SK-N-SH treated with all-trans-retinoic acid at 6 μM for 48 hours (cell line): Measurements from ENCODE around the gene OXCT1.
"Not testable (repeated sequence)": the region's sequence is repeated elsewhere in the genome, so short reads cannot be mapped to it uniquely, and the experiment has no call there.

Experiments used
- ATAC-seq: fragments of 200-7000 bp; cut with Tn5 transposase; 3 replicates; pipeline ENCODE4 v1.9.1; 2020; ENCODE audit warnings: mild to moderate bottlenecking, moderate library complexity
- BACH2 ChIP-seq: fragments of 250-450 bp; sonication (Bioruptor Pico); IDR thresholded peaks from 2 replicates; pipeline ENCODE4 v1.9.0; 2021; ENCODE audit warnings: mild to moderate bottlenecking, borderline replicate concordance
- ESRRG ChIP-seq: fragments of 250-450 bp; sonication (Bioruptor Pico); IDR thresholded peaks from 2 replicates; pipeline ENCODE4 v1.6.1; 2021; ENCODE audit warnings: mild to moderate bottlenecking
- GLIS3 ChIP-seq: fragments of 250-450 bp; sonication (Bioruptor Pico); IDR thresholded peaks from 2 replicates; pipeline ENCODE4 v1.5.0; 2020; ENCODE audit warnings: mild to moderate bottlenecking, moderate library complexity
- ISL1 ChIP-seq: fragments of 250-450 bp; sonication (Bioruptor Pico); IDR thresholded peaks from 2 replicates; pipeline ENCODE4 v2.1.2; 2022; ENCODE audit warnings: mild to moderate bottlenecking, moderate library complexity
- PPARA ChIP-seq: fragments of 250-450 bp; sonication (Bioruptor Pico); IDR thresholded peaks from 2 replicates; pipeline ENCODE4 v1.5.0; 2020; ENCODE audit warnings: mild to moderate bottlenecking, borderline replicate concordance
- RARB ChIP-seq: fragments of 250-450 bp; sonication (Bioruptor Pico); IDR thresholded peaks from 2 replicates; pipeline ENCODE4 v1.8.0; 2021; ENCODE audit warnings: mild to moderate bottlenecking, moderate library complexity
- SNAI2 ChIP-seq: fragments of 250-450 bp; sonication (Bioruptor Pico); IDR thresholded peaks from 2 replicates; pipeline ENCODE4 v1.5.0; 2020; ENCODE audit warnings: mild to moderate bottlenecking, moderate library complexity
- TOX ChIP-seq: fragments of 250-450 bp; sonication (Bioruptor Pico); IDR thresholded peaks from 2 replicates; pipeline ENCODE4 v1.8.0; 2021; ENCODE audit warnings: mild to moderate bottlenecking, moderate library complexity, borderline replicate concordance
- ZFP3 ChIP-seq: fragments of 250-450 bp; sonication (Bioruptor Pico); IDR thresholded peaks from 2 replicates; pipeline ENCODE4 v1.5.0; 2020; ENCODE audit warnings: mild to moderate bottlenecking, moderate library complexity
- TF ChIP-seq, protein P1 (sequence below): fragments of 250-450 bp; sonication (Bioruptor Pico); IDR thresholded peaks from 2 replicates; pipeline ENCODE4 v1.5.1; 2020; ENCODE audit warnings: low read depth, mild to moderate bottlenecking, moderate library complexity
- TF ChIP-seq, protein P2 (sequence below): fragments of 250-450 bp; sonication (Bioruptor Pico); IDR thresholded peaks from 2 replicates; pipeline ENCODE4 v1.8.0; 2021; ENCODE audit warnings: low read depth, mild to moderate bottlenecking, moderate library complexity, borderline replicate concordance
- TF ChIP-seq, protein P3 (sequence below): fragments of 250-450 bp; sonication (Bioruptor Pico); IDR thresholded peaks from 2 replicates; pipeline ENCODE4 v1.5.0; 2020; ENCODE audit warnings: mild to moderate bottlenecking, moderate library complexity

OXCT1 gene

DNA sequence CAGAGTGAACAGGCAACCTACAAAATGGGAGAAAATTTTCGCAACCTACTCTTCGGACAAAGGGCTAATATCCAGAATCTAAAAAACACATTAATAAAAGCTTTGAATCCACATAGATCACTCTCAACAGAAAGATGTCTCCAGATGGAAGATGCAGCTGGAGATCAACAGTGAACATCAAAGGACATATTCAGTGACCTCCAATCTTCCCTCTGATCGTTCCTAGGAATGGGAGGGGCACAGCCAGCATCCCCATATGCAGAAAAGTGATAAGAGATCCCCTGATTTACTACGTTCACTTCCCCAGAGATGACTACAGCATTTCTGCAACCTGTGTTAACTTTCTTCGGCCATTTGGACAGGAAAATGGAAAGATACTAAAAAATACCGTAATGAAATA lies 21.2 kb downstream of the OXCT1 start:
- no peak for TF ChIP-seq PPARA (CRISPR knock-in tag)
- no peak for ATAC-seq

DNA sequence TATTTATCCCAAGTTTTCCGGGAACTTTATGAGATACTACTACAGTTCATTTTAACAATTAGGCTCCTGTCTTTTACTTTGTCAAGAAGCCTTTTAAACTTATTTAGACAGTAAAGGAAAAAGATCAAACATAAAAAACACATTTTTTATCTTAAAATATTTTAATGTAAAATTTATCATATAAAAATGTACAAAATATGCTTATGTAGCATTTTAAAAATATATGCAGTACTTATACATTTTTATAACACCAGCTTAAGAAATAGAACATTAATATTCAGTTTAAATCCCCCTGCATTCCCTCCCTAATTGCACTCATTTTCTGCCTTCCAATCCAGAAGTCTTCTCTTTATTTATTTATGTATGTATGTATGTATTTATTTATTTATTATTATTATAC lies 24.5 kb downstream of the OXCT1 start:
- not testable (repeated sequence) for ATAC-seq

DNA sequence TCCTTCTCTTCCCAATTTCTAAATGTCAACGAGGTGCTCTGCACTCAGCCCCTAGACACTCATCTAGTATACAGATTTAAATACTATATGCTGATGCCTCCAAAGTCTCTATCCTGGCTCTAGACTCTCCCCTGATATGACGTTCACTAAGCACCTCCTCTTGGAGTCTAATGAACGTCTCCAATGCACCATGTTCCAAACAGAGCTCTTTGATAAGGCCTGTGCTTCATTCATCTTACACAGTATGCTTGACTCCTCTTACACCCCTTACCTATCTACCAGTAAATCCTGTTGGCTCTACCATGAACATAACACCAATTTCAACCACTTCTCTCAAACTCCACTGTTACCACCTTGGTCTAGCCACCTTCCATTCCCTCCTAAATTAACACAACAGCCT lies 25.7 kb downstream of the OXCT1 start:
- no peak for TF ChIP-seq BACH2 (CRISPR knock-in tag)
- no peak for TF ChIP-seq ZFP3
- TF ChIP-seq, protein P1, sequence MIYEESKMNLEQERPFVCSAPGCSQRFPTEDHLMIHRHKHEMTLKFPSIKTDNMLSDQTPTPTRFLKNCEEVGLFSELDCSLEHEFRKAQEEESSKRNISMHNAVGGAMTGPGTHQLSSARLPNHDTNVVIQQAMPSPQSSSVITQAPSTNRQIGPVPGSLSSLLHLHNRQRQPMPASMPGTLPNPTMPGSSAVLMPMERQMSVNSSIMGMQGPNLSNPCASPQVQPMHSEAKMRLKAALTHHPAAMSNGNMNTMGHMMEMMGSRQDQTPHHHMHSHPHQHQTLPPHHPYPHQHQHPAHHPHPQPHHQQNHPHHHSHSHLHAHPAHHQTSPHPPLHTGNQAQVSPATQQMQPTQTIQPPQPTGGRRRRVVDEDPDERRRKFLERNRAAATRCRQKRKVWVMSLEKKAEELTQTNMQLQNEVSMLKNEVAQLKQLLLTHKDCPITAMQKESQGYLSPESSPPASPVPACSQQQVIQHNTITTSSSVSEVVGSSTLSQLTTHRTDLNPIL = no peak
- TF ChIP-seq SNAI2 = no peak
- no peak for TF ChIP-seq RARB (CRISPR knock-in tag)
- TF ChIP-seq, protein P2, sequence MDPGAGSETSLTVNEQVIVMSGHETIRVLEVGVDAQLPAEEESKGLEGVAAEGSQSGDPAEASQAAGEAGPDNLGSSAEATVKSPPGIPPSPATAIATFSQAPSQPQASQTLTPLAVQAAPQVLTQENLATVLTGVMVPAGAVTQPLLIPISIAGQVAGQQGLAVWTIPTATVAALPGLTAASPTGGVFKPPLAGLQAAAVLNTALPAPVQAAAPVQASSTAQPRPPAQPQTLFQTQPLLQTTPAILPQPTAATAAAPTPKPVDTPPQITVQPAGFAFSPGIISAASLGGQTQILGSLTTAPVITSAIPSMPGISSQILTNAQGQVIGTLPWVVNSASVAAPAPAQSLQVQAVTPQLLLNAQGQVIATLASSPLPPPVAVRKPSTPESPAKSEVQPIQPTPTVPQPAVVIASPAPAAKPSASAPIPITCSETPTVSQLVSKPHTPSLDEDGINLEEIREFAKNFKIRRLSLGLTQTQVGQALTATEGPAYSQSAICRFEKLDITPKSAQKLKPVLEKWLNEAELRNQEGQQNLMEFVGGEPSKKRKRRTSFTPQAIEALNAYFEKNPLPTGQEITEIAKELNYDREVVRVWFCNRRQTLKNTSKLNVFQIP = no peak
- no peak for ATAC-seq

DNA sequence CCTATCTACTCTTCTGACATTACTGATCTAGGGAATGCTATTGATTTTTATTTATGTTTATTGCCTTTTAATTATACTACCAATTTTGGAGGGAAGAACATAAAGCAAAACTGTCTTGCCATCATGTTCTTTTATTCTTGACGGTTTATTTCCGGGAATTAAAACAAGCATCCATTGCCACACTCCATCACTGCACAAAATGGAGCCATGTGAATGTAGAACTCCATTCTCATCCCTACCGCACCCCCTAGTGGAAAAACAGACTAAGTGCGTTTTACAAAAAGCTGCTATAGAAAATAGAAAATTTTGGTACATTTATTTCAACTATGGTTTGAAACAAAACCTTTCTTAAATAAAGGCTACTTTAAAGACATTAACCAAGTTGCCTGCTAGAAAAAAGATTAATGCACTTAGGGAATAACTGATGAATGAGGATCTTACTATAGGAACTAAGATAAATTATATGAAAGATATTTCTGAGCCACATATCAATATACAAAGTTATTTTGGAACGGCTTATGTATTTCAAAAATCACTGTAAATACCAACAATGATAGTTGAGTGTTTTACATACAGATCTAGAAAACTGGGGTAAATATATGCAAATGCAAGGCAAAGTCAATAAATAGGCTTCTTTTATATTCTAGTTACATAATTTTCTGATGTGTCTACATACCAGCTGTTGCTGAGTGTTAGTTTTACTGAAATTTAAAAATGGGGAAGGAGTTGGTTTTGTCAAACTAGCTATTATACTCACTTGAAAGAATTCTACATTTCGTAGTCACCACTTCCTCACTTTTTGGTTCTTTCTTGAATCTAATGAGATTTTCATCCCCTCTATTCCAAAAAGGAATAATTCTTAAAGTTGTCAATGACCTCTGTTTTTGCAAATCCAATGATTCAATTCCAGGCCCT lies 26.5 kb downstream of the OXCT1 start:
- TF ChIP-seq, protein P3, sequence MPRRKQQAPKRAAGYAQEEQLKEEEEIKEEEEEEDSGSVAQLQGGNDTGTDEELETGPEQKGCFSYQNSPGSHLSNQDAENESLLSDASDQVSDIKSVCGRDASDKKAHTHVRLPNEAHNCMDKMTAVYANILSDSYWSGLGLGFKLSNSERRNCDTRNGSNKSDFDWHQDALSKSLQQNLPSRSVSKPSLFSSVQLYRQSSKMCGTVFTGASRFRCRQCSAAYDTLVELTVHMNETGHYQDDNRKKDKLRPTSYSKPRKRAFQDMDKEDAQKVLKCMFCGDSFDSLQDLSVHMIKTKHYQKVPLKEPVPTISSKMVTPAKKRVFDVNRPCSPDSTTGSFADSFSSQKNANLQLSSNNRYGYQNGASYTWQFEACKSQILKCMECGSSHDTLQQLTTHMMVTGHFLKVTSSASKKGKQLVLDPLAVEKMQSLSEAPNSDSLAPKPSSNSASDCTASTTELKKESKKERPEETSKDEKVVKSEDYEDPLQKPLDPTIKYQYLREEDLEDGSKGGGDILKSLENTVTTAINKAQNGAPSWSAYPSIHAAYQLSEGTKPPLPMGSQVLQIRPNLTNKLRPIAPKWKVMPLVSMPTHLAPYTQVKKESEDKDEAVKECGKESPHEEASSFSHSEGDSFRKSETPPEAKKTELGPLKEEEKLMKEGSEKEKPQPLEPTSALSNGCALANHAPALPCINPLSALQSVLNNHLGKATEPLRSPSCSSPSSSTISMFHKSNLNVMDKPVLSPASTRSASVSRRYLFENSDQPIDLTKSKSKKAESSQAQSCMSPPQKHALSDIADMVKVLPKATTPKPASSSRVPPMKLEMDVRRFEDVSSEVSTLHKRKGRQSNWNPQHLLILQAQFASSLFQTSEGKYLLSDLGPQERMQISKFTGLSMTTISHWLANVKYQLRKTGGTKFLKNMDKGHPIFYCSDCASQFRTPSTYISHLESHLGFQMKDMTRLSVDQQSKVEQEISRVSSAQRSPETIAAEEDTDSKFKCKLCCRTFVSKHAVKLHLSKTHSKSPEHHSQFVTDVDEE (CRISPR knock-in tag) = 0 out of 2 replicates have a peak, but pooled peaks have one; percentile 27
- TF ChIP-seq, protein P2 = no peak
- TF ChIP-seq, all 23 proteins: peak for 1
- peak; percentile 86; the same call in 2 of the 3 replicates for ATAC-seq

DNA sequence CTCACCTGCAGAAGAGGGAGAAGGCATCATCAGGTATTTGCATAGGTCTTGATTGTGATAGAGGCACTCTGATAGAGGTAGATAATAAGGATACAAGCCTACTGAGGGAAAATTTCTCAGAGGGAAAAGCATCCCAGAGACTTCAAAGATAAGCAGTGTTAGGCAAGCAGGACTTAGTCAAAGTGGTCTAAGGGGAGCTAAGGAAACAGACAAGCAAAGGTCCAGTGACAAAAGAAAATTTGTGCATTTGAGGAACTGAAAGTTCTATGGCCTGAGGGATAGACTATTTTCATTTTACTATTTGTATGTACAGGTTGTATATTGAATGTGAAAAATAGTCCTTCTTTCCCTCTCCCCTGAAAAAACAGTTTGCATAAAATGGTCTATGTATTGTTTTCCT lies 27.4 kb downstream of the OXCT1 start:
- ATAC-seq = no peak

More for the DNA sequence above, 27.4 kb downstream of the OXCT1 start:
- TF ChIP-seq TOX (no peak), ESRRG (CRISPR knock-in tag) (no peak), RARB (CRISPR knock-in tag) (no peak), ISL1 (CRISPR knock-in tag) (no peak), GLIS3 (CRISPR knock-in tag) (no peak)
- TF ChIP-seq, protein P3 (CRISPR knock-in tag) = no peak
